Fibroblast of upper back skin (primary cell): Measurements from ENCODE around the gene ZNF683.
"Not testable (repeated sequence)": the region's sequence is repeated elsewhere in the genome, so short reads cannot be mapped to it uniquely, and the experiment has no call there.

Source experiments
- DNase-seq: peaks from one replicate; pipeline ENCODE4 v3.0.0-alpha.2; 2013

The ZNF683 gene

DNA sequence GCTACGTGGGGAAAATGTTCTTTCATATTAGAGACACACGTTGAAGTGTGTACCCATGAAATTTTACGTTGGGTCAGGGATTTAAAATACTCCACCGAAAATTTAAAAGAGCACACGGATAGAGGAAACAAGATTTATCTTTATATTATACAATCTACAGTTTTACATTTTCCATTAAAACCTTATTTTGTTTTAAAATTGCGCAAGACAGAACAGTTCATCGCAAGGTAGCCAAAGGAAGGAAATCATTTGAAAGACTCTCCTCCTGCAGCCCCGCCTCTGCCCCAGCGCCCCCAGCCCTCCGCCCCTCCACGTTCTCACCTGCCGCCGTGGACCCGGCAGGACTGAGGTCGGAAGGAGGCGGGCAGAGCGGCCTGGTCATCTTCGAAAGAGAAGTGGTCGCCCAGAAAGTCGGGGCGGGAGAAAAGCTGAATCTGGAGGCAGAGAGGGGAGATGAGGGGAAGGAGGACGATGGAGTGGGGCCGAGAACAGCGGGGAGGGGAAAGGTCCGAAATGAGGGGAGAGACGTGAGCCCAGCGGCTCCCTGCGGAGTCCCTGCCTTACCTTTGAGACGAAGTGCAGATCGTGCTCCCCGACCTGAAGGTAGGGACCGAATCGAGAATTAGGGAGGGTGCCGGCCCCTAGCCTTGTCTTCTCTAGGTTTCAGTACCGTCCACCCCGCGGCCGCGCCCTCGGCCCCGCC, 36.6 kb downstream of the ZNF683 start:
- no peak for DNase-seq

DNA sequence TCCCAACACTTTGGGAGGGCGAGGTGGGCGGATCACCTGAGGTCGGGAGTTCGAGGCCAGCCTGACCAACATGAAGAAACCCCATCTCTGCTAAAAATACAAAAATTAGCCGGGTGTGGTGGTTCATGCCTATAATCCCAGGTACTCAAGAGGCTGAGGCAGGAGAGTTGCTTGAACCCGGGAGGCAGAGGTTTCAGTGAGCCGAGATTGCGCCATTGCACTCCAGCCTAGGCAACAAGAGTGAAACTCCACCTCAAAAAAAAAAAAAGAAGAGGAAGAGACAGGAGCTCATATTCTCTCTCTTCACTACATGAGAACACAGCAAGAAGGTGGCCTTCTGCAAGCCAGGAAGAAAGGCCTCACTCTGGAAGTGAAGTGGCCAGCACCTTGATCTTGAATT, 39.2 kb downstream of the ZNF683 start:
- not testable (repeated sequence) for DNase-seq

DNA sequence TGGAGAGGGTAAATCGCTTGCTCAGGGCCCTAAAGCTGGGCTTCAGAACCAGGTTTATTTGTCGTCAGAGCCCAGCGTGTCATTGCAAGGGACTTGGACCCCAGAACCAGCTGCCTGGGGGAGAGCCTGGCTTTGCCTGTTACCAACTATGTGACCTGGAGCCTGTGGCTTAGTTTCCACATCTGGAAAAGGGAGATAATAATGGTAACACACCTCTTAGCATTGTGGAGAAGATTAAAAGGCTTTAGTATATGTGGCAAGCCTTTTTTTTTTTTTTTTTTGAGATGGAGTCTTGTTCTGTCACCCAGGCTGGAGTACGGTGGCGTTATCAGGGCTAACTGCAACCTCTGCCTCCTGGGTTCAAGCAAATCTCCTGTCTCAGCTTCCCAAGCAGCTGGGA, 42.3 kb downstream of the ZNF683 start:
- DNase-seq = no peak

DNA sequence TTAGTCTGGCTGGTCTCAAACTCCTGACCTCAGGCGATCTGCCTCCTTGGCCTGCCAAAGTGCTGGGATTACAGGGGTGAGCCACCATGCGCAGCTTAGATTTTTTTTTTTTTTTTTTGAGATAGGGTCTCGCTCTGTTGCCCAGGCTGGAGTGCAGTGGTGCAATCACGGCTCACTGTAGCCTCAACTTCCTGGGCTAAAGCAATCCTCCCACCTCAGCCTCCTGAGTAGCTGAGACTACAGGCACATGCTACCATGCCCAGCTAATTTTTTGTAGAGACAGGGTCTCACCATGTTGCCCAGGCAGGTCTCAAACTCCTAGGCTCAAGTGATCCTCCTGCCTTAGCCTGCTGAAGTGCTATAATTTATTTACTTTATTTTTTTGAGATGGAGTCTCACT, 43.2 kb downstream of the ZNF683 start:
- DNase-seq = not testable (repeated sequence)

DNA sequence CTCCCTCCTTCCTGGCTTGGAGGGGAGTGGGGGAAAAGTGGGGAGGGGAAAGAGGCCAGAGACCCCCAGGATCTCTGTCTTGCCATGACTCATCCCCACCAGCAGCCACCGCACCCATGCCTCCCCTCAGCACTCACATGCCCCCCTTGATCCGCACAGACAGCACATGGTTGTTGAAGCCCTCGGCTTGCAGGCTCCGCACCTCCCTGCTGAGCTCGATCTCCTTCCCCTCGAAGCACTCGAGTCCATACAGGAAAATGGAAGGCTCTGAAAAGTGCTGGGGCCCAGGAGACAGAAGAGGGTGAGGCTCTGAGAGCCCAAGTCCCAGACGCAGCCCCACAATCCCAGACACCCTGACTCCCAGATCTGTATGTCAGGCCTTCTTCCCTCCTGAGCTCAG, 44.0 kb downstream of the ZNF683 start:
- no peak for DNase-seq

DNA sequence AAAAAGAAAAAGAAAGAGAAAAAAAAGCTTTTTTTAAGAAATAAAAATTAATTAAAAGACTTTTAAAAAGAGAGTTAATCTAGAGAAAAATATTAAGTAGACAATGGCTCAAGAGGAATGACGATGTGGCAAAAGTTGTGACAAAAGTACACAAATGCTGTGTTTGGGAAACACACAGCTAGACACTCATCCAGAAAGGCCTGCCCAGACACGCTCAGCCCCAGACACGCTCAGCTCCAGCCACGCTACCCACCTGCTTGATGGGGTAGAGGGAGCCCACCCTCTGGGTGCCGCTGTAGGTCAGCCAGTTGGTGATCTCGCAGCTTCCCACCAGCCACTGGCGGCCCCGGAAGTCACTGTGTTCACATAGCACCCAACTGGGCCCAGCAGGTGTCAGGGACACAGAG, 44.6 kb downstream of the ZNF683 start:
- DNase-seq = no peak

DNA sequence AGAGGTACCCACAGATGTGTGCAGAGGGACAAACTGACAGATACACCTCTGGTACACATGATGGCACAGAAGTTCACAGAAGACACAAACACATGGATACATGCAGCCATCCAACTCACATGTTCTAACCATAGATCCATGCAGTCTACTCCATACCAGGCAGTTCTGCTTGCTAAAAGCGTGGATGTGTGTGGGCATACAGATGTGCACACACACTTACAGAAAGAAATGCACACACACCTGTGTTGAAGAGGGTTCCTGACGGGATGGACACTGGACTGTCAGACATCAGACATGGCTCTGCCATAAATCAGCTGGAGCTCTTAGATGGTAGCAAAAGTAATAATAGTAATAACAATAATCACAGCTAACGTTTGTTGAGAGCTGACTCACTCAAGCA, 48.0 kb downstream of the ZNF683 start:
- DNase-seq = no peak

DNA sequence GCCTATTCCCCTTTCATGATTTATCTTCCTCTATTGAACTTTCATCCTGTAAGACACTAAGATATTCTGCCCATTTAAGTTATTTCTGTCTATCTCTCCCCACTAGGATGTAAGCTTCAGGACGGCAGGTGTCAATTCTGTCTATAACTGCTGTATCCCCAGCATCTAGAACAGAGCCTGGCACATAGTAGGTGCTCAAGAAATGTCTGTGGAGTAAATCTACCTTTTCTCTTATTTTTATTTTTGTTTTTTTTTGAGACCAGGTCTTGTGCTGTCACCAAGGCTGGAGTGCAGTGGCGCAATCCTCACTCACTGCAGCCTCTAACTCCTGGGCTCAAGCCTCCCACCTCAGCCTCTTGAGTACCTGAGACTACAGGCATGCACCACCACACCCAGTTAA, 49.2 kb downstream of the ZNF683 start:
- DNase-seq = no peak

DNA sequence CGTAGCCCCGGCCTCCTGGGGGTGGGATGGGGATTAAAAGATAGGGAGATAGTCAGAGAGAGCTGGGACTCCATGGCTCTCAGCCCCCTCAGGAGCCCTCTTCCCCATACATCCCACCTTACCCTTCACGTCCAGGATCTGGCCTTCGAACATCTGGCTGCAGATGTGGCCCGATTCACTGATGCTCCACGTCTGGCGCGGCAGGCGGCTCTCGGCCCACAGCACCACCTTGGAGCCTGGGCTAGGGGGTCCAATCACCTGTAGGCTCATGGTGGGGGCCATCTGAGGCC, 50.6 kb downstream of the ZNF683 start:
- DNase-seq = no peak

DNA sequence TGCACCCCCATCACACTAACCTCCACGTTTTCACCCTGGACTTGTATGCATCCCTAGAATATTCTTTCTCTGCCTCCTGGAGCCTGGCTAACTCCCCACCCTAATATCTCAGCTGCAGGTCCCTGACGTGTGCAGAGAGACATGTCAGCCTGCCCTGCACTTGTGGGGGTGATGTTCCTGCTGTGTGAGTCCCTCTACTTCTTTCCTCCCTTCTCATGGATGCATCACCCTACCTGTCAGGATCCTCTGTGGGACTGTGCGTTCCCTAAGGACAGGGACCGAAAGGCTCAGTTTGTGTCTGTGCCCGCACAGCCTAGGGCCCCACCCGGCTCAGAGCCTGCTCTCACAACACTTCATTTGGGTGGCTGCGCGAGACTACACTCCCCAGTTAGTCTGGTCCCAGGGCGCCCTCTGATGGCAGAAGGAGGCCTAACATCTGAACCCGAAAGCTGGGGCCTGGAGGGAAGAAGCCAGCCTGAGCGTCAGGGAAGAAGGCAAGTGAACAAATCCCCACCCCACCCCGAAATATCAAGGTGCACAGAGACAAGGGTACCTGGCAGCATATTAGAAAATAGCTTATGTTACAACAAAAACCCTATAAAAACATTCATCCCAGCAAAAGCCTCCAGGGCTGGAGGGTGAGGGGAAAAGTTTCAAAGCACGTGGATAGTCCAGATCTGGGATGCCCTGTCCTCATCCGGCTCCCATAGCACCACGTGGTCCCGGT, 51.1 kb downstream of the ZNF683 start:
- peak; percentile 83 for DNase-seq

DNA sequence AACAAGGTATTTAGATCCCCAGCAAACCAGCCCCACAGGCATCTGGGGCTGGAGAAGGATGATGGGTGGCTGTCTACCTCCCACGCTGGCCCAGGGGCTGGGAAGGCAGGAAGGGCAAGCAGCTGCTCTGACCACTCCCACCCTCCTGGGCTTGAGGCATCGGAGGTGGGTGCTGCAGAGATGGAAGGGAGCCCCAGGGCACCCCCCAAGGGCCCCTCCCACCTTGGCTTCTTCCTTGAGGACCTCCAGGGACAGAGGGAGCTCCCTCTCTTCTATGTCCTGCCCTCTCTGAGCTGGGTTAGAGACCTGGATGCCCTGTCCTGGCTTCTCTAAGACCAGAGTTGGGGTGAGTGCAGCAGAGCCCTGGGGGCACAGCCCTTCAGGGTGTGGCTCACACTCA, 51.7 kb downstream of the ZNF683 start:
- no peak for DNase-seq

DNA sequence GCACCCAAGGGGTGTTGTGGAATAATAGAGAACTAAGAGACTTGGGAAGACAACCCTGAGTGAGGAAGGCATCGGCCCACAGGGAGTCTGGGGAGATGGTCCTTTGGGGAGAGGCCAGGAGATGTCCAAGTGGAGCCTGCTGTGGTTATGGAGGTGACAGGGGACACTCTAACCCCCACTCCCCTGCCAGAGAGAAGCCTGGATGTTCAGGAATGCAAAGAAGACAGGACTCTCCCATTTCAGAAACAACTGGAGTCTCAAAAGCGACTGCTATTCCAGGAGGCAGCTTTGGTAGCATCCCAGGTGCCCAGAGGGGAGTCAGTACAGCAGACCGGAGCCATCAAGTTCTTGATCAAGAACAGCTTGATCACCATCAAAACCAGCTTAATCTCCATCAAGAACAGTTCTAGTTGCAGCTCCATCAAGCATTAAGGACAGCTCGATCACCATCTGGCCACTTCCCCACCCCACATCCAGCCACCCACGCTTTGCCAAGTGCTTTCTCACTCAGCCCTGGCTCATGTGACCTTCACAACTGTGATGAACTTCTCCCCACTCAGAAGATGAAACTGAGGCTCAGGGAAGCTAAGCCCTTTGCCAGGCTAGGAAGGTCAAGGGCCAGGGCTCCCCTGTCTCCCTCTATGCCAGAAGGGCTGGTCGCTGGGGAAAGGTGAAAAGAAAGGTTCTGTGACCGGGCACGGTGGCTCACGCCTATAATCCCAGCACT, 54.0 kb downstream of the ZNF683 start:
- no peak for DNase-seq

DNA sequence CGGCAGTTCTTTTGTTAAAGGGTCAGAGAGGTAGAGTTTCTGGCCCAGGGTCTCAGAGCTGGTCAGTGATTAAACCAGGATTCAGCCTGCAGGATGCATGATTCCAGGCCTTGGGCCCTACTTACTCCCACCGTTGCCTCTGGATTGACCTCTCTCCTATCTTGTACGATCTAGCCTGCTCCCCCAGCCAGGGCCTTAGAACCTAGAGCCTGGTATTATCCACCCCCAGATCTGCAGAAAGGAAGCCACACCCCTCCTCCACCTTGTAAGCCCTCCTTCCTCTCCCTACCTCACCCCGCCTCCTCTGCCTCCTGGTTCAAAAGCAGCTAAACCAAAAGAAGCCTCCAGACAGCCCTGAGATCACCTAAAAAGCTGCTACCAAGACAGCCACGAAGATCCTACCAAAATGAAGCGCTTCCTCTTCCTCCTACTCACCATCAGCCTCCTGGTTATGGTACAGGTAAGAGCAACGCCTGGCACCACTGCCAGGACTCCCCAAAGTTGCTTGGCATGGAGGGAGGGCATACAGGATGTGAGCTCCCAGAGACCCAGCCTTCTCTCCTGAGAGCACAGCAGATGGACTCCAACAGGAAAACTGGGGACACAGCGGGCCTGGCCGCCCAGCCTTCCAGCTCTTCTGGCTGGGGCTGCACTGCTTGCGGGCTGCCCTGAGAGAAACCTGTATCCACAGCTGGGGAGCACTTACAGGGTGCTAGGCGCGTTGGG, 54.8 kb downstream of the ZNF683 start, which contains the start of gene CD52:
Gene CD52 (plus strand): TSS at position 347 of the 726 bp plus-strand sequence. CDS start 60 bp downstream, at position 407.
- DNase-seq = no peak

DNA sequence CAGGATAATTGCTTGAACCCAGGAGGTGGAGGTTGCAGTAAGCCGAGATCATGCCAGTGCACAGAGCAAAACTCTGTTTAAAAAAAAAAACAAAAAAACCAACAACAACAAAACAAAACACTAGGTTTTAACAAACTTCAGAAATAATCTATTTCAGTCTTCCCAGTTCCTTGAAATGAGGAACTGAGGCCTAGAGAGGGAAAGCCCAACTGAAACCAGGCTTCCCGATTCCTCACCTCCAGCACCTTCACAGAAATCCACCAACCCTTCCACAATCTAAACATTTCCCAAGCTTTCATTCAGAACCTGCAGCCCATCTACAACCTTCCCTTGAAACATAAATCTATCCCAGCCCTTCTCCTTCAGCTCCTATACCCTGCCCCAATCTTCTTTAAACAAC, 55.4 kb downstream of the ZNF683 start:
- DNase-seq = no peak

DNA sequence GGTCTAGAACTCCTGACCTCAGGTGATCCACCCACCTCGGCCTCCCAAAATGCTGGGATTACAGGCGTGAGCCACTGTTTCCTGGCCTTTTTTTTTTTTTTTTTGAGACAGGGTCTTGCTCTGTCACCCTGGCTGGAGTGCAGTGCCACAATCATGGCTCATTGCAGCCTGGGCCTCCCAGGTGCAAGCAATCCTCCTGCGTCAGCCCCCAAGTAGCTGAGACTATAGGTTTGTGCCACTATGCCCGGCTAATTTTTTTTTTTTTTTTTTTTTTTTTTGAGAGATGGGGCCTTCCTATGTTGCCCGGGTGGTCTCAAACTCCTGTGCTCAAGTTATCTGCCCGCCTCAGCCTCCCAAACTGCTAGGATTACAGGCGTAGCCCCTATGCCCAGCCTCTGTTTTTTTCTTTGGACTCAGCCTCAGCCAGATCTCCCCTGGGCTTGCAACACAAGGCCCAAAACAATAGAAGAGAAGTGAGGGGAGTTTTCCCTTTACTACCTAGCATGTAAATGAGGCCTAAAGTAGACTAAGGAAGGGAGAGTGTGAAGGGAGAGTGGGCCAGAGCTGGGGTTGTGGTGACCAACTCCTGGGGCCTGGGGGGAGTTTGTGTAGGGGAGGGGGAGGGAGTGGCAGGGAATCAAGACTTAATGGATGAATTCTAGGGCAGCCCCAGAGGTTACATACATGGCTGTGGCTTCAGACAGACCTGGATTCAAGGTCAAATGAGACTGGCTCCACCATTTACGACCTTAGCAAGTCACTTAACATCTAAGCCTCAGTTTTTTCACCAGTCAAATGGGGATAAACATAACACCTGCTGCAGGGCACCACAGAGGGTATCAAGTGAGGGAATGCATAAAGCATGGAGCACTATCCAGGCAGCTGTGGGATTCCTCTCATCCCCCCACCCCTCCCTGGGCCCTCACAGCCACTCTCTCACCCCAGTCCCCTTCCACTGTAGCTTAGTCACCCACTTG, 56.4 kb downstream of the ZNF683 start:
- DNase-seq = no peak

DNA sequence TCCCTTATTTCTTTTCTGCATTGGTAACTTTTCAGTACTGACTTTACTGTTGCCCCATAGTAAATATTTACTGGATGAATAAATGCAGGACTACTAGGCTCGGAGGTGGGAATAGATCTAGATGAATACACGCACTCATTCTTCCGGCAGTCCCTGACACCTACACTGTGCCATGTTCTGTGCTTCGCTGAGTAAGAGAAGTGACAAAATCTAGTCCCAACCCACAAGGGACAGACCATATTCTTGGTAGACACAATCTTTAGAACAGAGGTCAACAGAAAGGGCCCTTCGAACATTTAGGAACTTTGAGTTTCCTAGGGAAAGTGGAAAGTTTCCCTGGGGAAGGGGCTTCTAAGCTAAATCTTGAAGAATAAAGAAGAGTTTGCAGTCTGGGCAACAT, 58.0 kb downstream of the ZNF683 start:
- no peak for DNase-seq
